ENCODE data around the gene PRDX3. TPM values are rescaled to one million over a fixed set of nuclear protein-coding genes. Genes with fewer than 3 reads are reported as not detected.

Gene PRDX3
- total RNA-seq, 1 donor from 2014 or later: 93.2 TPM

- Mint-ChIP-seq H3K9me3 (ENCODE audit: unreplicated experiment) (no peaks in the 10 kb centered on the region), H3K27me3 (ENCODE audit: unreplicated experiment) (no peaks in the 10 kb centered on the region), H3K36me3 (ENCODE audit: low read depth, unreplicated experiment) (peaks cover 33% of the 10 kb centered on the region), H3K4me3 (ENCODE audit: unreplicated experiment) (peak overlapping the region; percentile 64), H3K27ac (ENCODE audit: unreplicated experiment) (no peak overlapping the region), H3K4me1 (ENCODE audit: unreplicated experiment) (no peaks in the 10 kb centered on the region)
- DNase-seq (ENCODE audit: low spot score): no peak
- no peak for TF ChIP-seq CTCF (IDR thresholded peaks at IDR 0.05; ENCODE audit: unreplicated experiment)
Measured at GRCh38 chr10:119125942-119126341, 52.7 kb downstream of the PRDX3 start.

- no peak overlapping the region for H3K27ac Mint-ChIP-seq (ENCODE audit: unreplicated experiment)
- H3K36me3 Mint-ChIP-seq (ENCODE audit: low read depth, unreplicated experiment): peaks cover 14% of the 10 kb centered on the region
- H3K9me3 Mint-ChIP-seq (ENCODE audit: unreplicated experiment): no peaks in the 10 kb centered on the region
- peaks cover 2% of the 10 kb centered on the region for H3K4me1 Mint-ChIP-seq (ENCODE audit: unreplicated experiment)
- no peaks in the 10 kb centered on the region for H3K27me3 Mint-ChIP-seq (ENCODE audit: unreplicated experiment)
- H3K4me3 Mint-ChIP-seq (ENCODE audit: unreplicated experiment): no peak overlapping the region
- no peak for TF ChIP-seq CTCF (IDR thresholded peaks at IDR 0.05; ENCODE audit: unreplicated experiment)
- no peak for DNase-seq (ENCODE audit: low spot score)
Measured at GRCh38 chr10:119120875-119121274, 57.7 kb downstream of the PRDX3 start.

GRCh38 chr10:119120413-119120867 is 58.2 kb downstream of the PRDX3 start:
- H3K27me3 Mint-ChIP-seq (ENCODE audit: unreplicated experiment): no peaks in the 10 kb centered on the region
- H3K4me1 Mint-ChIP-seq (ENCODE audit: unreplicated experiment): peaks cover 3% of the 10 kb centered on the region
- no peak for TF ChIP-seq CTCF (IDR thresholded peaks at IDR 0.05; ENCODE audit: unreplicated experiment)
- H3K9me3 Mint-ChIP-seq (ENCODE audit: unreplicated experiment): no peaks in the 10 kb centered on the region
- H3K36me3 Mint-ChIP-seq (ENCODE audit: low read depth, unreplicated experiment): peaks cover 13% of the 10 kb centered on the region
- no peak overlapping the region for H3K4me3 Mint-ChIP-seq (ENCODE audit: unreplicated experiment)
- no peak for DNase-seq (ENCODE audit: low spot score)
- H3K27ac Mint-ChIP-seq (ENCODE audit: unreplicated experiment): no peak overlapping the region

- Mint-ChIP-seq H3K4me3 (ENCODE audit: unreplicated experiment) (no peak overlapping the region), H3K9me3 (ENCODE audit: unreplicated experiment) (no peaks in the 10 kb centered on the region), H3K36me3 (ENCODE audit: low read depth, unreplicated experiment) (peaks cover 17% of the 10 kb centered on the region), H3K27ac (ENCODE audit: unreplicated experiment) (no peak overlapping the region), H3K4me1 (ENCODE audit: unreplicated experiment) (peaks cover 3% of the 10 kb centered on the region), H3K27me3 (ENCODE audit: unreplicated experiment) (no peaks in the 10 kb centered on the region)
- no peak for DNase-seq (ENCODE audit: low spot score)
- no peak for TF ChIP-seq CTCF (IDR thresholded peaks at IDR 0.05; ENCODE audit: unreplicated experiment)
Measured at GRCh38 chr10:119119400-119119799, 59.2 kb downstream of the PRDX3 start.

GRCh38 chr10:119118231-119118630 is 60.4 kb downstream of the PRDX3 start:
- TF ChIP-seq CTCF (IDR thresholded peaks at IDR 0.05; ENCODE audit: unreplicated experiment): no peak
- Mint-ChIP-seq H3K9me3 (ENCODE audit: unreplicated experiment) (no peaks in the 10 kb centered on the region), H3K4me1 (ENCODE audit: unreplicated experiment) (peaks cover 5% of the 10 kb centered on the region), H3K36me3 (ENCODE audit: low read depth, unreplicated experiment) (peaks cover 22% of the 10 kb centered on the region), H3K27me3 (ENCODE audit: unreplicated experiment) (no peaks in the 10 kb centered on the region), H3K4me3 (ENCODE audit: unreplicated experiment) (no peak overlapping the region), H3K27ac (ENCODE audit: unreplicated experiment) (no peak overlapping the region)
- DNase-seq (ENCODE audit: low spot score): no peak

Other genes starting within 250 kb of the PRDX3 start
- 1.2 TPM for gene NANOS1, start 149.1 kb downstream of the PRDX3 start, total RNA-seq (ENCODE audit: unreplicated experiment)
- 107 TPM for gene EIF3A, start 98.0 kb downstream of the PRDX3 start, total RNA-seq (ENCODE audit: unreplicated experiment)
- 40.6 TPM for gene DENND10, start 74.7 kb downstream of the PRDX3 start, total RNA-seq (ENCODE audit: unreplicated experiment)
- 19.0 TPM for gene SFXN4, start 13.1 kb downstream of the PRDX3 start, total RNA-seq (ENCODE audit: unreplicated experiment)
- 163 TPM for gene GRK5, start 28.8 kb upstream of the PRDX3 start, total RNA-seq (ENCODE audit: unreplicated experiment)

Data from endothelial cell (in vitro differentiated cells).